ENCODE results near the gene AGBL3.

The AGBL3 gene

DNA sequence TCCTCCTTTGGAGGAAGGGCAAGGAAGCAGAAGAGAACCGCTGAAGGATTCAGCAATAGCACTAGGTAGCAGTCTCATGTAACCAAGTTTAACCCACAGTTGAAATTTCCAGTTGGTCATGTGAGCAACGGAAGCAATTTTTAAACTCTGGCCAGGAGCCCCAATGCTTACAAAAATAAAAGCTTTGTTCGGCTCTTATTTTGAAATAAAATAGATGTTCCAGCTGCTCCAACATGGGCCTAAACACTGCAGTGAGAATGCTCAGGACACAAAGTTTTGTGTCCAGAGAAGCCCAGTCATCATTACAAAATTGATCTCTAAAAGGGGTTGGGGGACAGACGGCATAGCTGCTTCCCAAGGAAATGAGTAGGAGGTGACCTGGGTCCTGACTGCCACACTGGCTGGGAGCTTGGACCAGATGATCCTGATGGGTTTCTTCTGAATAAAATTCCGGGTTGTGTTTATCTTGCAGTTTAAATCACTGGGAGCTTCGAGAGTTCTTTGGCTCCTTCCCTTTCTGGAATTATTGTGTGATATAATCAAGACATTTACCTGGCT lies 161.1 kb downstream of the AGBL3 start:
- no peak for DNase-seq (ENCODE audit: low read depth, low spot score)

DNA sequence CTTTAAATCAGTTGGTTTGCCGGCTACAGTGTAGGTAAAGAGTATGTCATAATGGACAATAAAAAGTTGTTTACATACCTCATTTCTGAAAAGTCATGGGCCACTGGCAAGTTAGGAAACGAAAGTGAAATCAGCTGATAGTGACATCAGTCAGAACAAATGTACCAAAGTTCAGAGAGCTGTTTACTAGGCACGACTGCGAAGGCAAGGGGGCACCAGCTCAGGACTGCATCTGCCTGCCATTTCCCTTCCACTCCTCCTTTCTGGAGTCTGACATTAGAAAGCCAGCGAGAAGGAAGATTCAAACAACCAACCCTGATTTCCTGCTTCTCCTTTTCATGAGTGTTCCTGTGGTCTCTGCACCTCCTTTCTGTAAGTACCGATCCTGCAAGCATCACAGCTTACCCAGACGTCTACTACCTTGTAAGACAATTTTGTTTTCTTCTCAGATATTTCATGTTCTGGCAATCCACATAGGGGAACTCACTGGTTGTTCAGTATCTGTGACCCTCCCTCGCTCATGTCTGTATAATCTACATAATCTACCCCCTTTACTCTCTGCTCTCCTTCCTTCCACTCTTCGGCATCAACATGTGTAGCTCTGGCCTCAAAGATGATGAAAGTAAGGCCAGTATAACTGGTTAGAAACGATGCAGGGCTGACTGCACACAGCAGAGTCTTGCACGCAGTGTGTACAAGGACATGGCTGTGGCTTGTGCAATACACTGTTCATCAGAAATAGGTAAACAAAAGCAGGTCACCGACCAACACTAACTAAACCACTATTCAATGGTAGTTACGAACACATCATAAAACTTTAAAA lies 161.8 kb downstream of the AGBL3 start, which contains the start of gene TMEM140:
Gene TMEM140, plus strand, starts transcription at position 174 of the 823 bp plus-strand sequence. CDS start 16,370 bp downstream, outside the sequence.
- DNase-seq (ENCODE audit: low read depth, low spot score) = no peak

DNA sequence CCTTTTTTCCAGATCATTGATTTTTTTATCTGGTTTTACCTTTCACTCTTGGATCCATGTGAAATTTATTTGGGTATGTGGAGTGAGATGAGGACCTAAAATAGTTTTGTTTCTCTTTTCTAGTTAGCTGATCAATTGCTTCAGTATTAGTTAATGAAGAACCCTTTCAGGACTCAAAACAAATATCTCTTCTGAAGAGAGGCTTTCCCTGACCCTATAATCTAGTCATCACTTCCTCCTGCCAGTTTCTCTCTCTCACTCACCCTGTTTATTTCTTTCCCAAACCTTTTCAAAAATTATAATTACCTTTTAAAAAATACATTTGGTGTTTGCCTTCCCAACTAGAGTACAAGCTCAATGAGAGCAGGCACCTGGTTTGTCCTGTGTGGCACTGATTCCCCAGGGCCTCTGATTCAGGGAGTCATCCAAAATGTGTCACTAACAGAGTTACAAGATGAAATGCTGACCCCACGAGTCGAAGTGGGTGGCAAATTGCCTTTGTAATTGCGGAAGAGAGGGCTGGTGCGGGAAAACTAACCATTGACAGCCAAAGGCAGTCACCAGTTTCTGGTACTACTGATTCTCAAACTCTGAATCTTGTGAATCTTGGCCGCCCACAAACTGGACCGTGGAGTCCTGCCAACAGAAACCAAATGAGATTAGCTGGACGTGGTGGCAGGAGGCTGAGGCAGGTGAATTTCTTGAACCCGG lies 163.9 kb downstream of the AGBL3 start:
- DNase-seq (ENCODE audit: low read depth, low spot score) = no peak

DNA sequence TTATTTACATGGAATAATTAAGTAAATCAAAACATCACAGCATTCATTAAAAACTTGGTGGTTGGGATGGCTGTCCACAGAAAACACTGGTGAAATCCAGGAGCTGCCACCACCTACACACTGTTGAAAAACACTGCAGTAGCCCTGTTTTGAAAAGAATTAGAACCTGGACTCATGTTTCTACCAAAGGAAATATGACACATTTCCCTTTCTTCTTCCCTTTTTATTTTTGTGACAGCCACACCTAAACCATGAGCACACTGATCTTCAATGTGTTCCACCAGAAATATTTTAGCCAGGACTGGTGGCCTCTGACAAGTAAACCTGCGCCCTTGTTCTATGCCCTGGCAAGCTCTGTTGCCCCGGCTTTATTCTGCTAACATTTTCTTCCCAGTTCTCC lies 164.8 kb downstream of the AGBL3 start:
- no peak for DNase-seq (ENCODE audit: low read depth, low spot score)

DNA sequence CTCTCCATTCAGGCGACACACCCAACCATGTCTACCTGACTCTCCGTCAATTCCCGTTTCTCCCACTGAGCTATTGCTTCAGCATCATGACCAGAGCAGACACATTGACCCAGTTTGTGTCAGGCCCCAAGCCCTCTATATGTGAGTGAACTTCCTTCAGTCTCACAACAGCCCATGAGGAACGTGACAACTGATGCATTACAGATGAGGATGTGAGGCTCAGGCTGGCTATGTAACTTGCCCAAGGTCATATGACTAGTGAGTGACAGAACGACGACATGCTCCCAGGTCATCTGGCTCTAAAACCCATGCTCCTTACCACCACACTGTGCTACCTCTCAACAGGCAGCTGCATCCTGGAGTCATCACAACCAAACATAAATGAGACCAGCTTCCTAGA lies 165.2 kb downstream of the AGBL3 start:
- no peak for DNase-seq (ENCODE audit: low read depth, low spot score)

DNA sequence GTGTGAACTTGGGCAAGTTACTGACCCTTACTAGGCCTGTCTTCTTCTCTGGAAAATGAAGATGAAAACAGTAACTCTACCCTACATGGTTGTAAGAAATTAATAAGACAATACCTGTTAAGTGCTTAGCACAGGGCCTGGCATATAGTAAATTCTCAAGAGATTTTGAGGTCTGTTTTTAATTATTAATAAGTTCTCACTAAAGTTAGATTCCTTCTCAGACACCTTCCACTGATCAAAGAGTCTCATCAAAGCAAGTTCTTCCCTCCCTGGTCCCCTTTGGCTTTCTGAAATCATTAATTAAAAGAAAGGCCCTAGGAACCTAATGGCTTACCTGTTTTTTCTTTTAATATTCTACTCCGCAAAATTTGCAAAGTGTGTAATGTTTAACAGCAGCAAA lies 166.1 kb downstream of the AGBL3 start:
- no peak for DNase-seq (ENCODE audit: low read depth, low spot score)

DNA sequence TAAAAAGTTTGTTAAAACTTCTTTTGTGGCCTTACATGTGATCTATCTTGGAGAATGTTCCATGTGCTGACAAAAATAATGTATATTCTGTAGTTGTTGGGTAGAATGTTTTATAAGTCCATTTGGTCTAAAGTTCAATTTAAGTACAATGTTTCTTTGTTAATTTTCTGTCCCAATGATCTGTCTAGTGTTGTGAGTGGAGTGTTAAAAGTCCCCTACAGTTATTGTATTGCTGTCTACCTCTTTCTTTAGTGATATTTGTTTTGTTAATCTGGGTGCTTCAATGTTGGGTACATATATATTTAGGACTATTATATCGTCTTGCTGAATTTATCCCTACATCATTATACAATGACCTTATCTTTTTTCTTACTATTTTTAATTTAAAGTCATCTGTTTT lies 168.4 kb downstream of the AGBL3 start:
- DNase-seq (ENCODE audit: low read depth, low spot score) = no peak

DNA sequence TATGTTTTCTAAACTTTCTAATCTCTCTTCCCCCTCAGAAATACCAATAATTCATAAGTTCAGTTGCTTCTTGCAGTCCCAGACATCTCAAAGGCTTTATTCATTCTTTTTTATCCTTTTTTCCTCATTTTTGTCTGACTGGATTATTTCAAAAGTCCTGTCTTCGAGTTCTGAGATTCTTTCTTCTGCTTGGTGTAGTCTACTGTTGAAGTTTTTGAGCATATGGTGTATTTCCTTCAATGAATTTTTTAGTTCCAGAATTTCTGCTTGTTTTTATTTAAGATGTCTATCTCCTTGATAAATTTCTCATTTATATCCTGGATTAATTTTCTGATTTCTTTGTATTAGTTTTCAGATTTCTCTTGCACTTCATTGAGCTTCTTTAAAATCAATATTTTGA lies 170.0 kb downstream of the AGBL3 start:
- DNase-seq (ENCODE audit: low read depth, low spot score) = no peak

DNA sequence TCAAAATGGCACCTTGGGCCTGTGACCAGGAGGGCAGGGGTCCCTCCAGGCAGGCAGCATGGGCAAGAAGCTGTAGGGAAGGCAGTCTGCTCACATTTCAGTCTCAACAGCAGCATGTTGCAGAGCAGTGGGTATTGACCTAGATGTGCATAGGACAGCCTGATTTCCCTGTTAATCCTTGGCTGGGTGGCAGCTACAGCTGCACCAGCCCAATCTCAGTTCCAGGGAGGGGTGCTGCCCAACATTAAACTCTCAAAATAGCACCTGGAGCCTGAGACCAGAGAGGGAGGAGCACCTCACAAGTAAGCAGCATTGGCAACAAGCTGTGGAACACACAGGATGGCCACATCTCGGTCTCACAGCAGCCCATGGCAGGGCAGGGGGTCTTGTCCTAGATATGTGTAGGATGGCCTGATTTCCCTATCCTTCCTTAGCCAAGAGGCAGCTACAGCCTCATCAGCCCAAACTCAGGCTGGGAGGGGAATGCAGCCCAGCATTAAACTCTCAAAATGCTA lies 171.9 kb downstream of the AGBL3 start:
- no peak for DNase-seq (ENCODE audit: low read depth, low spot score)

DNA sequence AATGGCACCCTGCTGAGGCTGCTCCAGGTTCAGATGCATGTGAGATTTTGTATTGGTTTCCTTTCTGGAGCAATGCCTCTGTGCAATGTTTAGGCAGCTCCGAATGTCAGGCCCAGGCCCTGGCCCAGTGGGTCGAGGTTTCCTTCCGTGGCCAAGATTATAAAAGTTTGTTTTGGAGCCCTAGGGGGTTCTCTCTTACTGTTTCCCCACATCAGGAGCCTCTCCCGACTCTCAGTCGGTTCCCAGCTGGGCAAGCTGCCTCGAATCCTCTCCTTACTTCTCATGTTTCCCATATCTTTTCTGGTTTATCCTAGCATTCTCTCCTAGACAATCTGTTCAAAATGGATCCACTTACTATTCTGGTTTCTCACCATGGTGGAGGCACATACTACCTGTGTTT lies 172.6 kb downstream of the AGBL3 start:
- DNase-seq (ENCODE audit: low read depth, low spot score) = no peak

DNA sequence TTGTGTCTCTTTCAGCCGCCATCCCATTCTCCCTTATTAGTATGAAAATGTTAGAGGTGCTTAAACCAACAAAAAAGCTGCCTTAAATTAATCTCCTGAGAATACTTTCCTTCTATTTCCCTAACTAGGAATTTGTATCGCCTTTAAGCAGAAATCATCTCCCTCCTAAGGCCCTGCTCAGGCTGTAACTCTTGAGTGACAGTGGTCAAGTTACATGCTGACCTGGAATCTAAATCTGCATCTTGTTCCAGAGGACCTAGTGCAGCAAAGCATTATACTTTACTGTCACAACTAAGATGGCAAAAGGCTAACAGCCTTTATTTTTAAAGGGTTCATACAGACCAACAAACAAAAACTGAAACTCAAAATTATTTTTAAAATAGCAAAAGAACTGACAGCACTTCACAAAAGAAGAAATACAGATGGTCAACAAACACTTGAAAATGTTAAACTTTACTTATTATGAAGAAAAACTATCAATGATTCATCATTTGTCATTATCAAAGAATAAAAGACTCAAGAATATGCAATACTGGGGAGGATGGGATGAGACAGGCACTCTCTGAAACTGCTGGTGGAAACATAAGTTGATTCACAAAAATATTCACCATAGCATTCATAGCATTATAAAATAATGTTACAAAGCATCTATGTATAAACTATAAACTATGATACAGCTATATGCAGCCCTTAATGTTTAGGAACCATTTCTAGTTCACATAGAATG lies 173.2 kb downstream of the AGBL3 start:
- DNase-seq (ENCODE audit: low read depth, low spot score) = no peak

DNA sequence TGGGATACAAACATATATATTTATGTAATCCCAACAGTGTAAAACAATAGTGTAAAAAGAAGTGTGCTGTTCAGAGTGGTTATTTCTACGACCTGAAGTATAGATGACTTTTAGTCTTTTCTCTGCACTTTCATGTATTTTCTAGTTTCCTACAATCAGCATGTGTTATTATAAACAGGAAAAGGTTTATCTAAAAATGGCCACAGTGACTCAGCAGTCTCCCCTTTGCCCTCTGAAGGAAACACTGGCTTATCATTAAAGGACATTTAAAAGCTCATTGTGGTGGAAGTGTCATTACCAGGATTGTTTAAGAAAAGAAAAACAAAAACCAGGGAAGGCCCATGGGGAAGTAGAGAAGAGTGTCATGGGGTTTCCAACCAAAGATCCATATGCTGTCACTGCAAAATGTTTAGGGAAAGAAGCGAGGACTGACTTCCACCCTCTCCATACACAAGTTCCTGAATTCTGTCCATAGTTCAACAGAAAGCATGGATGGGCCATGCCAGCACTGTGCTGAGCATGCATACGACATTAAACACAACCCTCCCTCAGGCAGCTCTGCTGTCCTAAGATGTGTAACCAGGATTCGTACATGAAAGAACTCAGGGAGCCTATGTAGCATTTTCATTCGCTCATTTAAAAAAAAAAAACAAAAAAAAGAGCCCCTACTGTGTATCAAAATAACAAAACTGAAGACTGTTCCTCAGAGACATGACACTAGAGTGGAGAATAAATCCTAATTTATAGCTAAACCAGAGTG lies 174.0 kb downstream of the AGBL3 start:
- DNase-seq (ENCODE audit: low read depth, low spot score) = no peak

DNA sequence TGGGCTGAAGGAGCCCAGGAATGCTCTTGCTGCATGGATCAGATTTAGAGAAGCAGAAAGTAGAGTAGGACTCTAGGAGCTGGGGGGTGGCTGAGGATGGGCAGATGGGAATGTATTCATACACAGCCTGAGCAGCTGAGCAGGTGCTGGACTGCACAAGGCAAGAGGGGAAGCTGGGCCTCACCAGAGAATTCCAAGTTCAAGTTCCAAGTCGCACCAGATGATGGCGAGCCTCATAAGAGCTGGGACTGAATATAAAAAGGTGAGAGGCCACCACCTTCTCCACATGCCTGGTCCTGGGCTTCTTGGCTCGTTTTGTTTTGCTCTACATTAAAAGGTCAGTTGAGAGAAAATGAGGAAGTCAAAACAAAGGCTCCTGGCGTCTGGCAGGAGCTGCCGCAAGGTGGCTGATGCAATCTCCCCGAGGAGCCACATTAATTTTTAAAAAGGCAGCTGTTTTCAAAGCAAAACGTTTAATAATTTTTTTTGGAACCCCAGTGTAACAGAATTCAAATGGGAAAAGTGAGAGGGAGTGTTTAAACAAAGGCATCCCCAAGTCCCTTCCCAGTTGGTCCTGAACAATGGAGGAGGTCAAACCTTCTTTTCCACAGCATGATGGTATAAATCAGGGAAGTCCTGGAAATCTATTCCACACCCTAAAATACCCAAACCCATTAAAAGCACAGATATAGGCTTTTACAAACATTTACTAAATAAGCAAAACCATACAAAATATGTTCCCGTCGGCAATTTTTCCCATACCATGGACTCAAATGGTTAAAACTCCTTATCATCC lies 174.7 kb downstream of the AGBL3 start:
- no peak for DNase-seq (ENCODE audit: low read depth, low spot score)

DNA sequence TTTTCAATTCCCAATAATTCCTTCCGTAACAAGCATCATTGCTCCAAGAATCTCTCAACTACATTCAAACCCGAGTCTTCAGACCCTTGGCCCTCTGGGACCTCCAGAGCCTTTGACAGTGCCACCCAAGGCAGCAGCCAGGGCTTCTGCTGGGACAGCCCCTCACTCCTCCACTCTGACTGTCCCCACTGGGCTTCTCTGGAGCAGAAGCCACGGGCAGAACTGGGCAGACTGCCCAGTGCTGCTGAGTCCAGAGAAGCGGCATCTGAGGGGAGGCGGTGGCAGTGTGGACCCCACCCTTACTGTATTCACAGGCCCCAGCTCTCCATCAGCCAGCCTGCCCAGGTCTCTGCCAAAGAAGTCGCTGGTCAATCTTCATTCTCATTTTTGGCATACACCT lies 175.4 kb downstream of the AGBL3 start:
- no peak for DNase-seq (ENCODE audit: low read depth, low spot score)

DNA sequence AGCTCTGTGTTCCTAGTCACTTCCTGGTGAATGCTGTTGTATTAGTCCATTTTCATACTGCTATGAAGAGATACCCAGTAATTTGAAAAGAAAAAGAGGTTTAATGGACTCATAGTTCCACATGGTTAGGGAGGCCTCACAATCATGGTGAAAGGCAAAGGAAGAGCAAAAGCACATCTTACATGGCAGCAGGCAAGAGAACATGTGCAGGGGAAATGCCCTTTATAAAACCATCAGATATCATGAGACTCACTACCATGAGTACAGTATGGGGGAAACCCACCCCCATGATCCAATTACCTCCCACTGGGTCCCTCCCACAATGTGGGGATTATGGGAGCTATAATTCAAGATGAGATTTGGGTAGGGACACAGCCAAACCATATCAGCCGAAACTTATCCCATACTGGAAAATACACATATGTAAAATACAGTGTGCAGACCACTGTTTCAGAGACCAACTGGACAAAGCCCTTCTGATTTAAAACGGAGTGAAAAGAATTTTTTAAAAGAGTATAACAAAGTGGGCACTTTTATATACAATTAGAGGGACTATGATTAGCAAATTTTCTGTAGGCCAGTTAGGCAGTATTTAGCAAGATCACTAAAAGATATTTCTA lies 176.2 kb downstream of the AGBL3 start:
- no peak for DNase-seq (ENCODE audit: low read depth, low spot score)

DNA sequence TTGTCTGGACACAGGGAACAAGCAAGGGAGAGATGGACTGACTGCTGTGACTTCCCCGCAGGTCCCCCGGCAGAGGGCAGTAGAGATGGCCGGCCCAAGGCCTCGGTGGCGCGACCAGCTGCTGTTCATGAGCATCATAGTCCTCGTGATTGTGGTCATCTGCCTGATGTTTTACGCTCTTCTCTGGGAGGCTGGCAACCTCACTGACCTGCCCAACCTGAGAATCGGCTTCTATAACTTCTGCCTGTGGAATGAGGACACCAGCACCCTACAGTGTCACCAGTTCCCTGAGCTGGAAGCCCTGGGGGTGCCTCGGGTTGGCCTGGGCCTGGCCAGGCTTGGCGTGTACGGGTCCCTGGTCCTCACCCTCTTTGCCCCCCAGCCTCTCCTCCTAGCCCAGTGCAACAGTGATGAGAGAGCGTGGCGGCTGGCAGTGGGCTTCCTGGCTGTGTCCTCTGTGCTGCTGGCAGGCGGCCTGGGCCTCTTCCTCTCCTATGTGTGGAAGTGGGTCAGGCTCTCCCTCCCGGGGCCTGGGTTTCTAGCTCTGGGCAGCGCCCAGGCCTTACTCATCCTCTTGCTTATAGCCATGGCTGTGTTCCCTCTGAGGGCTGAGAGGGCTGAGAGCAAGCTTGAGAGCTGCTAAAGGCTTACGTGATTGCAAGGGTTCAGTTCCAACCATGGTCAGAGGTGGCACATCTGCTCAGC lies 178.2 kb downstream of the AGBL3 start:
- DNase-seq (ENCODE audit: low read depth, low spot score) = no peak

DNA sequence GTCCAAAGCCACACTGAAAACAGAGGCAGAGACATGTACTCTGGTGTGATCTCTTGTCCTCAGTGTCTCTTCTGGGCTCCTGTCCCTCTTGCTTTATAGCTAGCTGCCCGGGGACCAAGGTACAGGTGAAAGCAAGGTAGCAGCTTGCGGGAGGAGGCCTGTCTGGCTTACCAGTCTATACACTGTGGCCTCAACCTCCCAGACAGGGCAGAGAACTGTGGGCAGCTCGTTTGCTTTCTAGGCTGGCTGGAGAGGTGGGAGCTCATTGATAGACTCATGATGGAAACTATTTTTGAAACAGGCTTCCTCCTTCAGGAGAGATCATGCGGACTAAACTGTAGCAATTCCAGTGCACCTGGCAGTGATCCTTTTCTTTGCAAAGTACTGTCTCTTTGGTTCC lies 179.6 kb downstream of the AGBL3 start:
- no peak for DNase-seq (ENCODE audit: low read depth, low spot score)

DNA sequence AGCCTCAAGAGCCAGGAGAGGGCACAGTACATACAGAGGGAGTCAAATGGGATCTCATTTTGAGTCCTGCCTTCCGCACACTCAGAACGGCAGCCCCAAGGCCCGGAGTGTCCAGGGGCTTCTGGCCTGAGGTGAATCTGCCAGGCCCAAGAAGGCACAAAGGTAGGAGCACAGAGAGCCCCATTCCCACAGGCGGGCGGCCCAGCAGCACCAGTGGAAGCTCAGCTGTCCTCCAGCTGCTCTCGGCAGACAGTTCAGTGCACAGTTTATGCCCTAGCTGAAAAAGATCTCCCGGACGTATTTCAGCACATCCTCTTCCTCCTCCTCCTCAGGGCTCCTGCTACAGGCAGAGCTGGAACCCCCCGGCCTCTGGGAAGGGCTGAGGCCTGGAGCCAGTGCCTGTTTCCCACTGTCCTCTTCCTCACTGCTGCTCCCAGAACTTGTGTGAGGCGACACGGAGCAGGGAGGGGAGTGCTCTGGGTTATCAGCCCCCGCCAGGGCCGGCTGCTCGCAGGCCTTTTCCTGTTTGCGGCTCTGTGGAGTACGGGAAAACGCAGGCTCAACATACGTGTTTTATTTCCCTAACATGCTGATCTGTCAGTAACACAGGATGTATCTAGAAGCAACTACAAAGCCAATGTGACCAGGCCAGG lies 180.2 kb downstream of the AGBL3 start:
- no peak for DNase-seq (ENCODE audit: low read depth, low spot score)

Measured in ELF-1 (cell line).